Measurements from ENCODE around the gene RGS3. TPM values are rescaled to one million over a fixed set of nuclear protein-coding genes. Genes with fewer than 3 reads are reported as not detected.

RGS3 gene
- total and polyA plus RNA-seq, 2 donors (not counting 3 experiments of a cell fraction or from before 2014, with no cell fraction given): 356 to 416 TPM

DNA sequence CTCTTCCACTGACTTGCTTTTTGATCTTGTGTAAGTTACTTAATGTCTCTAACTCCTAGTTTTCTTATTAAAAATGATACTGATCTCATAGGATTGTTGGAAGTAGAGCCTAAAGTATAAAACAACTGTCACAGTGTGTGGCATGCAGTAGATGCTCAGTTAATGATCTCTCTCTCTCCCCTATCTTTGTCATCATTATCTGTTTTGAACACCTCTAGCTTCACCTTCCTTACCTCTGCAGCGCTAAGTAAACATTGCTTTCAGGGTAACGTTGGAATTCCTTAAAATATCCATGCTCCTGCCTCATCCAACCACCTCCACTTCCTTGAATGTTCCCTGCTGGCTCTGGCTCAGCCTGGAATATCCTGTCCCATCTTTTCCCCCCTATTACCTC is 110.4 kb downstream of the RGS3 start:
- H3K4me1 ChIP-seq (ENCODE audit: control insufficient read depth, extremely low read depth, insufficient read depth, low read length): peaks cover 19% of the 10 kb centered on the region
- no peak overlapping the region for H3K27ac ChIP-seq (ENCODE audit: insufficient read depth, low read depth, low read length)
- H3K79me2 ChIP-seq (ENCODE audit: control insufficient read depth, insufficient read depth, low read length): peaks cover 13% of the 10 kb centered on the region
- H3K9ac ChIP-seq (replicated peaks; ENCODE audit: extremely low read depth, insufficient read depth, low read length): no peak overlapping the region
- dilution Hi-C loops (cut with MboI; ENCODE audit: extremely low pct_ligation_motif_present, low sequenced_read_pairs) (no loop called here), intact Hi-C loops (cut with micrococcal nuclease) (no loop called here)
- DNase-seq (ENCODE audit: low read depth, low spot score): no peak
- no peaks in the 10 kb centered on the region for H3K9me3 ChIP-seq (replicated peaks; ENCODE audit: control insufficient read depth, insufficient read depth, low read length)
- no peaks in the 10 kb centered on the region for H3K9me1 ChIP-seq (replicated peaks; ENCODE audit: control insufficient read depth, extremely low read depth, insufficient read depth, low read length)
- ChIA-PET CTCF (no interaction called here), POLR2A (no interaction called here)
- FAIRE-seq: no peak
- no TSS peak for BruUV-seq (replicated peaks)
- no peak overlapping the region for H2AFZ ChIP-seq (ENCODE audit: low read depth, low read length)
- H3K4me3 ChIP-seq (replicated peaks in 1 of 3; ENCODE audit: insufficient read depth in 1 of 3, low read depth in 1 of 3, low read length in 3 of 3): no peak overlapping the region
- H4K20me1 ChIP-seq (replicated peaks; ENCODE audit: control insufficient read depth, extremely low read depth, insufficient read depth, low read length): no peaks in the 10 kb centered on the region
- no peak overlapping the region for H3K4me2 ChIP-seq (ENCODE audit: insufficient read depth, low read length)
- no peaks in the 10 kb centered on the region for H3K27me3 ChIP-seq (ENCODE audit: control insufficient read depth in 2 of 2, insufficient read depth in 2 of 2, low read length in 2 of 2)
- H3K36me3 ChIP-seq (ENCODE audit: control insufficient read depth in 2 of 2, extremely low read depth in 1 of 2, insufficient read depth in 2 of 2, low read length in 2 of 2): peaks cover 0 to 26% of the 10 kb centered on the region in 2 experiments
- TF ChIP-seq MYC (IDR thresholded peaks at IDR 0.05; ENCODE audit: low read depth, low read length) (no peak), POLR2AphosphoS5 (IDR thresholded peaks at IDR 0.05; ENCODE audit: insufficient read depth, low read depth, low read length) (no peak)

- Histone ChIP-seq H2AFZ (ENCODE audit: low read depth, low read length) (no peak overlapping the region), H3K27me3 (ENCODE audit: control insufficient read depth in 2 of 2, insufficient read depth in 2 of 2, low read length in 2 of 2) (no peaks in the 10 kb centered on the region), H3K36me3 (ENCODE audit: control insufficient read depth in 2 of 2, extremely low read depth in 1 of 2, insufficient read depth in 2 of 2, low read length in 2 of 2) (peaks cover 0 to 23% of the 10 kb centered on the region in 2 experiments), H3K9ac (replicated peaks; ENCODE audit: extremely low read depth, insufficient read depth, low read length) (no peak overlapping the region), H3K9me3 (replicated peaks; ENCODE audit: control insufficient read depth, insufficient read depth, low read length) (no peaks in the 10 kb centered on the region), H3K27ac (ENCODE audit: insufficient read depth, low read depth, low read length) (no peak overlapping the region), H3K4me1 (ENCODE audit: control insufficient read depth, extremely low read depth, insufficient read depth, low read length) (peaks cover 26% of the 10 kb centered on the region), H3K4me2 (ENCODE audit: insufficient read depth, low read length) (no peak overlapping the region), H3K79me2 (ENCODE audit: control insufficient read depth, insufficient read depth, low read length) (peaks cover 15% of the 10 kb centered on the region), H3K4me3 (replicated peaks in 1 of 3; ENCODE audit: insufficient read depth in 1 of 3, low read depth in 1 of 3, low read length in 3 of 3) (no peak overlapping the region), H4K20me1 (replicated peaks; ENCODE audit: control insufficient read depth, extremely low read depth, insufficient read depth, low read length) (no peaks in the 10 kb centered on the region), H3K9me1 (replicated peaks; ENCODE audit: control insufficient read depth, extremely low read depth, insufficient read depth, low read length) (no peaks in the 10 kb centered on the region)
- FAIRE-seq (no peak), DNase-seq (ENCODE audit: low read depth, low spot score) (no peak)
- intact Hi-C loops (cut with micrococcal nuclease): no loop called here
- ChIA-PET POLR2A (no interaction called here), CTCF (interaction anchor here (0.9 kb wide), 1 partner anchor 16 kb away, joined by 3 read pairs; no protein-coding TSS in a partner anchor)
- no peak for TF ChIP-seq MAX (IDR thresholded peaks at IDR 0.05; ENCODE audit: insufficient read depth, insufficient read length)
- TF ChIP-seq GATA2 (IDR thresholded peaks at IDR 0.05; ENCODE audit: insufficient read depth, insufficient read length, low read depth, low read length): no peak
- TF ChIP-seq EZH2 (IDR thresholded peaks at IDR 0.05; ENCODE audit: borderline replicate concordance, low read depth, low read length, severe bottlenecking): no peak
- TF ChIP-seq MYC (IDR thresholded peaks at IDR 0.05; ENCODE audit: low read depth, low read length): no peak
- TF ChIP-seq POLR2A (IDR thresholded peaks at IDR 0.05; ENCODE audit: low read depth, low read length): no peak
- no peak for TF ChIP-seq FOS (IDR thresholded peaks at IDR 0.05; ENCODE audit: borderline replicate concordance, insufficient read depth, low read length)
- no peak for TF ChIP-seq POLR2AphosphoS5 (IDR thresholded peaks at IDR 0.05; ENCODE audit: insufficient read depth, low read depth, low read length)
- no peak for TF ChIP-seq CTCF (IDR thresholded peaks at IDR 0.05; ENCODE audit: extremely low read depth in 1 of 2, insufficient read depth in 1 of 2, low read depth in 1 of 2, low read length in 2 of 2)
- TF ChIP-seq JUN (IDR thresholded peaks at IDR 0.05; ENCODE audit: borderline replicate concordance, insufficient read depth, insufficient read length, low read depth): no peak
- dilution Hi-C loops (cut with MboI; ENCODE audit: extremely low pct_ligation_motif_present, low sequenced_read_pairs): no loop called here
- no TSS peak for BruUV-seq (replicated peaks)
Observed at GRCh38 chr9:113574441-113575262, 111.1 kb downstream of the RGS3 start.
